Mammary epithelial cell (primary cell): ENCODE results near the gene PPARD.
"Not testable (repeated sequence)": the region's sequence is repeated elsewhere in the genome, so short reads cannot be mapped to it uniquely, and the experiment has no call there.

Source experiments
- EZH2 ChIP-seq: IDR thresholded peaks from 2 replicates; pipeline ENCODE4 v1.6.1; 2012; ENCODE audit warnings: low read length, inconsistent platforms, borderline replicate concordance
- TF ChIP-seq, protein P1 (sequence below), 2 donors: IDR thresholded peaks in 1 of 2; conservative IDR thresholded peaks in 1 of 2; 2 replicates each; pipeline ENCODE4 v1.5.1; 2011 to 2012; ENCODE audit warnings: inconsistent platforms in 2 of 2, low read length in 2 of 2, mild to moderate bottlenecking in 2 of 2, control low read depth in 1 of 2, low read depth in 1 of 2; ENCODE audit not compliant: insufficient read depth in 1 of 2; ENCODE audit errors: extremely low read depth in 1 of 2

GRCh38 chr6:35307138-35307537 lies 35.2 kb upstream of the PPARD start:
- TF ChIP-seq, protein P1, sequence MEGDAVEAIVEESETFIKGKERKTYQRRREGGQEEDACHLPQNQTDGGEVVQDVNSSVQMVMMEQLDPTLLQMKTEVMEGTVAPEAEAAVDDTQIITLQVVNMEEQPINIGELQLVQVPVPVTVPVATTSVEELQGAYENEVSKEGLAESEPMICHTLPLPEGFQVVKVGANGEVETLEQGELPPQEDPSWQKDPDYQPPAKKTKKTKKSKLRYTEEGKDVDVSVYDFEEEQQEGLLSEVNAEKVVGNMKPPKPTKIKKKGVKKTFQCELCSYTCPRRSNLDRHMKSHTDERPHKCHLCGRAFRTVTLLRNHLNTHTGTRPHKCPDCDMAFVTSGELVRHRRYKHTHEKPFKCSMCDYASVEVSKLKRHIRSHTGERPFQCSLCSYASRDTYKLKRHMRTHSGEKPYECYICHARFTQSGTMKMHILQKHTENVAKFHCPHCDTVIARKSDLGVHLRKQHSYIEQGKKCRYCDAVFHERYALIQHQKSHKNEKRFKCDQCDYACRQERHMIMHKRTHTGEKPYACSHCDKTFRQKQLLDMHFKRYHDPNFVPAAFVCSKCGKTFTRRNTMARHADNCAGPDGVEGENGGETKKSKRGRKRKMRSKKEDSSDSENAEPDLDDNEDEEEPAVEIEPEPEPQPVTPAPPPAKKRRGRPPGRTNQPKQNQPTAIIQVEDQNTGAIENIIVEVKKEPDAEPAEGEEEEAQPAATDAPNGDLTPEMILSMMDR (conservative IDR thresholded peaks at IDR 0.05 in 1 of 2, IDR thresholded peaks at IDR 0.05 in 1 of 2; ENCODE audit: extremely low read depth in 1 of 2, insufficient read depth in 1 of 2, low read depth in 1 of 2, low read length in 2 of 2), result not testable (repeated sequence)
- not testable (repeated sequence) for TF ChIP-seq EZH2
